IMR-90 (cell line): ENCODE measurements around the gene CFD. TPM values are rescaled to one million over a fixed set of nuclear protein-coding genes. Genes with fewer than 3 reads are reported as not detected.

Source experiments
- ATAC-seq: fragments of 200-7000 bp; cut with Tn5 transposase; 2 replicates; pipeline ENCODE4 v1.9.1; 2020; ENCODE audit warnings: low read depth, mild to moderate bottlenecking, moderate library complexity
- BruUV-seq: library from RNA; stranded (reverse); fragments of 400-500 nt; replicated peaks from 2 replicates; lab custom pipeline; 2021; lab: Mats Ljungman, UMichigan
- CTCF ChIA-PET: fragments of 300-600 bp; formaldehyde crosslinking; extraction: SDS; loops from one replicate; lab custom pipeline; 2021; ENCODE audit warnings: antibody characterized with exemption; lab: Yijun Ruan, JAX
- POLR2A ChIA-PET: fragments of 300-600 bp; sonication (Branson Sonifier 250); formaldehyde crosslinking; loops from one replicate; lab custom pipeline; 2022; ENCODE audit warnings: antibody characterized with exemption; ENCODE audit not compliant: unreplicated experiment; lab: Charles Lee
- DNase-seq: peaks from one replicate; pipeline ENCODE4 v3.0.0; 2013
- H2AFZ ChIP-seq: replicated peaks from 2 replicates; pipeline ENCODE3; 2013; ENCODE audit warnings: low read length, mild to moderate bottlenecking; ENCODE audit not compliant: poor library complexity
- H2AK5ac ChIP-seq: 2 replicates; pipeline ENCODE4 v1.6.1; 2013; ENCODE audit warnings: low read depth, low read length, inconsistent platforms
- H2AK9ac ChIP-seq: replicated peaks from 2 replicates; pipeline ENCODE3; 2013; ENCODE audit warnings: mild to moderate bottlenecking, low read depth, low read length, moderate library complexity; ENCODE audit not compliant: poor library complexity
- H2BK120ac ChIP-seq: 2 replicates; pipeline ENCODE4 v1.6.1; 2013; ENCODE audit warnings: low read depth, low read length, inconsistent platforms
- H2BK15ac ChIP-seq: 3 replicates; pipeline ENCODE4 v1.6.1; 2013; ENCODE audit warnings: low read depth, low read length, inconsistent platforms
- H2BK20ac ChIP-seq: 2 replicates; pipeline ENCODE4 v1.6.1; 2013; ENCODE audit warnings: low read depth, mild to moderate bottlenecking, inconsistent platforms, low read length, moderate library complexity
- H2BK5ac ChIP-seq: 2 replicates; pipeline ENCODE4 v1.6.1; 2013; ENCODE audit warnings: mild to moderate bottlenecking, low read depth, low read length, inconsistent platforms; ENCODE audit not compliant: poor library complexity, severe bottlenecking
- H3K14ac ChIP-seq: replicated peaks from 2 replicates; pipeline ENCODE4 v1.6.1; 2013; ENCODE audit warnings: low read depth, low read length, inconsistent platforms
- H3K18ac ChIP-seq: 2 replicates; pipeline ENCODE4 v1.6.1; 2013; ENCODE audit warnings: low read depth, low read length, control low read depth
- H3K23ac ChIP-seq: 2 replicates; pipeline ENCODE4 v1.6.1; 2013; ENCODE audit warnings: low read depth, low read length, inconsistent platforms
- H3K27ac ChIP-seq: 2 replicates; pipeline ENCODE4 v1.5.1; 2013; ENCODE audit warnings: mild to moderate bottlenecking, control low read depth, low read length; ENCODE audit not compliant: insufficient read depth
- H3K27me3 ChIP-seq: 2 replicates; pipeline ENCODE4 v1.6.1; 2013; ENCODE audit warnings: low read length; ENCODE audit not compliant: control insufficient read depth, insufficient read depth
- H3K36me3 ChIP-seq: 2 replicates; pipeline ENCODE4 v1.6.1; 2013; ENCODE audit warnings: low read length, mixed read lengths; ENCODE audit not compliant: control insufficient read depth, insufficient read depth
- H3K4ac ChIP-seq: 2 replicates; pipeline ENCODE4 v1.6.1; 2013; ENCODE audit warnings: low read depth, low read length, inconsistent platforms
- H3K4me1 ChIP-seq: 2 replicates; pipeline ENCODE4 v1.6.1; 2013; ENCODE audit warnings: low read length, mixed read lengths; ENCODE audit not compliant: control insufficient read depth, insufficient read depth
- H3K4me2 ChIP-seq: 2 replicates; pipeline ENCODE4 v1.6.1; 2013; ENCODE audit warnings: low read depth, mild to moderate bottlenecking, control low read depth, low read length, moderate library complexity
- H3K4me3 ChIP-seq: 2 replicates; pipeline ENCODE4 v1.5.1; 2013; ENCODE audit warnings: low read depth, mild to moderate bottlenecking, control low read depth, low read length, moderate library complexity; ENCODE audit not compliant: insufficient read depth
- H3K56ac ChIP-seq: 2 replicates; pipeline ENCODE4 v1.6.1; 2013; ENCODE audit warnings: low read length, inconsistent platforms; ENCODE audit not compliant: insufficient read depth; ENCODE audit errors: extremely low read depth
- H3K79me1 ChIP-seq, 2 experiments: 2 replicates each; pipeline ENCODE4 v1.6.1; 2013; ENCODE audit warnings: low read length in 2 of 2, inconsistent platforms in 1 of 2, low read depth in 1 of 2
- H3K9ac ChIP-seq: 2 replicates; pipeline ENCODE4 v1.6.1; 2013; ENCODE audit warnings: low read depth, low read length, control low read depth
- H3K9me1 ChIP-seq: 2 replicates; pipeline ENCODE4 v1.6.1; 2013; ENCODE audit warnings: low read length, inconsistent platforms; ENCODE audit not compliant: insufficient read depth
- H3K9me3 ChIP-seq: 2 replicates; pipeline ENCODE4 v1.6.1; 2013; ENCODE audit warnings: low read length; ENCODE audit not compliant: control insufficient read depth, insufficient read depth
- H4K20me1 ChIP-seq: 2 replicates; pipeline ENCODE4 v1.6.1; 2013; ENCODE audit warnings: low read length, inconsistent platforms; ENCODE audit not compliant: insufficient read depth
- H4K5ac ChIP-seq: 2 replicates; pipeline ENCODE4 v1.6.1; 2013; ENCODE audit warnings: mild to moderate bottlenecking, low read depth, low read length, control low read depth
- H4K8ac ChIP-seq, 2 experiments: 2 replicates each; pipeline ENCODE4 v1.6.1; 2013; ENCODE audit warnings: low read depth in 2 of 2, low read length in 2 of 2, control low read depth in 1 of 2, inconsistent platforms in 1 of 2
- H4K91ac ChIP-seq: 2 replicates; pipeline ENCODE4 v1.6.1; 2013; ENCODE audit warnings: low read depth, low read length, inconsistent platforms; ENCODE audit not compliant: insufficient read depth
- BHLHE40 ChIP-seq: fragments of 150-350 bp; IDR thresholded peaks from 2 replicates; pipeline ENCODE4 v1.6.1; 2016; ENCODE audit warnings: mild to moderate bottlenecking, low read depth, low read length
- CEBPB ChIP-seq: IDR thresholded peaks from 2 replicates; pipeline ENCODE4 v1.6.1; 2012; ENCODE audit warnings: low read depth, low read length, improper control_type of control experiment
- CHD1 ChIP-seq: IDR thresholded peaks from 2 replicates; pipeline ENCODE4 v1.6.1; 2012; ENCODE audit warnings: low read depth, low read length, improper control_type of control experiment
- CTCF ChIP-seq: conservative IDR thresholded peaks from 2 replicates; pipeline ENCODE4 v1.5.1; 2012; ENCODE audit warnings: mild to moderate bottlenecking, low read depth, low read length, improper control_type of control experiment
- ELK1 ChIP-seq: fragments of 150-350 bp; IDR thresholded peaks from 2 replicates; pipeline ENCODE4 v1.6.1; 2016; ENCODE audit warnings: low read depth, mild to moderate bottlenecking, low read length, moderate library complexity, borderline replicate concordance
- FOS ChIP-seq: fragments of 150-350 bp; IDR thresholded peaks from 2 replicates; pipeline ENCODE4 v1.6.1; 2016; ENCODE audit warnings: low read depth, low read length
- MAFK ChIP-seq: IDR thresholded peaks from 2 replicates; pipeline ENCODE4 v1.6.1; 2012; ENCODE audit warnings: low read depth, low read length, improper control_type of control experiment
- MAZ ChIP-seq: IDR thresholded peaks from 2 replicates; pipeline ENCODE4 v1.6.1; 2012; ENCODE audit warnings: low read depth, mild to moderate bottlenecking, low read length, improper control_type of control experiment, moderate library complexity, borderline replicate concordance
- MXI1 ChIP-seq: IDR thresholded peaks from 2 replicates; pipeline ENCODE4 v1.6.1; 2012; ENCODE audit warnings: low read depth, mild to moderate bottlenecking, low read length, moderate library complexity, borderline replicate concordance
- NFE2L2 ChIP-seq: fragments of 150-350 bp; IDR thresholded peaks from 2 replicates; pipeline ENCODE4 v1.6.1; 2016; ENCODE audit warnings: low read depth, mild to moderate bottlenecking, low read length
- POLR2A ChIP-seq: IDR thresholded peaks from 2 replicates; pipeline ENCODE4 v1.6.1; 2012; ENCODE audit warnings: mild to moderate bottlenecking, low read depth, low read length
- RAD21 ChIP-seq: IDR thresholded peaks from 2 replicates; pipeline ENCODE4 v1.6.1; 2012; ENCODE audit warnings: low read length, improper control_type of control experiment
- RCOR1 ChIP-seq: IDR thresholded peaks from 2 replicates; pipeline ENCODE4 v1.6.1; 2012; ENCODE audit warnings: mild to moderate bottlenecking, low read length, improper control_type of control experiment; ENCODE audit not compliant: insufficient replicate concordance
- RFX5 ChIP-seq: IDR thresholded peaks from 2 replicates; pipeline ENCODE4 v1.8.0; 2012; ENCODE audit warnings: low read depth, mild to moderate bottlenecking, low read length, moderate library complexity
- SMC3 ChIP-seq: fragments of 150-350 bp; IDR thresholded peaks from 2 replicates; pipeline ENCODE4 v1.6.1; 2016; ENCODE audit warnings: low read depth, mild to moderate bottlenecking, antibody characterized with exemption, low read length, moderate library complexity
- USF2 ChIP-seq: fragments of 150-350 bp; IDR thresholded peaks from 2 replicates; pipeline ENCODE4 v1.6.1; 2017; ENCODE audit warnings: mild to moderate bottlenecking, antibody characterized with exemption, low read length, low read depth
- WGBS, 2 experiments: methylation state at CpG; one replicate each; pipeline versions ENCODE4 v1.1.5 to v1.1.7; 2013; ENCODE audit warnings: missing lambda C conversion rate in 2 of 2; ENCODE audit not compliant: insufficient read length in 1 of 2; ENCODE audit errors: extremely low coverage in 2 of 2; 5-methylcytosine and 5-hydroxymethylcytosine counted together
- dilution Hi-C: fragments of 300-500 bp; cut with HindIII; formaldehyde crosslinking; loops from one replicate; pipeline ENCODE4 v1.14.3; 2018; ENCODE audit warnings: low sequenced_read_pairs; ENCODE audit not compliant: unreplicated experiment
- in situ Hi-C: fragments of 300-500 bp; cut with MboI; formaldehyde crosslinking; loops from 3 replicates; pipeline ENCODE4 v1.14.3; 2019; ENCODE audit warnings: low sequenced_read_pairs, inconsistent platforms, mixed read lengths
- intact Hi-C: fragments of 100-400 bp; cut with micrococcal nuclease; formaldehyde crosslinking; loops from 2 replicates; pipeline ENCODE4 v1.10.0; 2022
- polyA plus RNA-seq, 3 experiments: library from polyadenylated mRNA; depleted of rRNA; stranded (reverse); fragments of >200 nt; gene quantifications; 2 replicates each; pipeline ENCODE4 v1.2.3, GENCODE V29; 2012; ENCODE audit warnings: low replicate concordance in 1 of 3
- total RNA-seq: library from RNA; depleted of rRNA; stranded (reverse); fragments of >200 nt; gene quantifications from 2 replicates; pipeline ENCODE4 v1.2.3, GENCODE V29; 2012

Gene CFD
- total and polyA plus RNA-seq, 2 of the 4 experiments (the other 2 are of a cell fraction): 1.4 to 2.8 TPM

- Histone ChIP-seq H4K91ac (peak overlapping the region; percentile 90; the same call in 1 of the 2 replicates), H2AFZ (peak overlapping the region; percentile 89), H3K79me1 (no peaks in the 10 kb centered on the region), H2BK120ac (peak overlapping the region; percentile 59), H3K4me3 (no peak overlapping the region), H2BK5ac (peak overlapping the region; percentile 70), H2BK20ac (peak overlapping the region; percentile 22; the same call in 1 of the 2 replicates), H3K4me1 (peaks cover 6% of the 10 kb centered on the region), H3K9me3 (no peaks in the 10 kb centered on the region), H3K27me3 (peaks cover 4% of the 10 kb centered on the region; the same call in 1 of the 2 replicates), H3K23ac (no peak overlapping the region), H3K14ac (no peak overlapping the region), H3K9me1 (no peaks in the 10 kb centered on the region), H3K27ac (peak overlapping the region; percentile 90), H2AK9ac (peak overlapping the region; percentile 95), H3K4me2 (peak overlapping the region; percentile 8; the same call in 1 of the 2 replicates), H3K4ac (peak overlapping the region; percentile 24), H4K20me1 (no peaks in the 10 kb centered on the region), H2BK15ac (peak overlapping the region; percentile 50; the same call in 2 of the 3 replicates), H3K56ac (peak overlapping the region; percentile 47), H4K5ac (peak overlapping the region; percentile 21), H3K18ac (peak overlapping the region; percentile 26; the same call in 1 of the 2 replicates), H3K36me3 (no peaks in the 10 kb centered on the region), H2AK5ac (no peak overlapping the region; the same call in 1 of the 2 replicates), H4K8ac (peak overlapping the region; percentile 54 to 94; a peak in 3 of 4 replicates), H3K9ac (peak overlapping the region; percentile 32)
- in situ Hi-C loops: no loop called here
- intact Hi-C loops: loop anchor here (1.0 kb wide), 1 partner anchor 36 kb away; no protein-coding TSS in a partner anchor
- no TSS peak for BruUV-seq
- ChIA-PET CTCF (no interaction called here), POLR2A (no interaction called here)
- TF ChIP-seq SMC3 (no peak), RFX5 (no peak), CHD1 (no peak), MAZ (no peak), POLR2A (no peak), FOS (no peak), MAFK (no peak), BHLHE40 (no peak), CEBPB (no peak), RAD21 (no peak), CTCF (no peak), ELK1 (no peak), MXI1 (no peak), USF2 (no peak), RCOR1 (no peak), NFE2L2 (no peak)
- dilution Hi-C loops: no loop called here
- DNase-seq: no peak
- WGBS, 2 experiments: 17% methylated on average over 4 of the region's 13 CpGs; no CpG with 5 or more reads in 1 of the 2 experiments
- ATAC-seq: no peak
Observed at GRCh38 chr19:850979-851335, 8.5 kb upstream of the CFD start.
